Common myeloid progenitor, CD34-positive (primary cell): ENCODE results near the gene ACTR3C.

ENCODE experiments used
- CTCF ChIA-PET: fragments of 350-600 bp; sonication (Branson Sonifier 250); formaldehyde crosslinking; loops from one replicate; lab custom pipeline; 2021; ENCODE audit warnings: antibody characterized with exemption; lab: Charles Lee
- POLR2A ChIA-PET: fragments of 350-600 bp; sonication (Branson Sonifier 250); formaldehyde crosslinking; loops from one replicate; lab custom pipeline; 2021; ENCODE audit warnings: antibody characterized with exemption; lab: Charles Lee
- DNase-seq, 3 donors: peaks; one replicate each; pipeline versions ENCODE4 v3.0.0 to v3.0.0-alpha.2; 2013
- H3K27ac ChIP-seq, 2 experiments: 1 replicate in 1 of 2; 2 replicates in 1 of 2; pipeline ENCODE4 v1.7.0; 2013; ENCODE audit warnings: inconsistent platforms in 2 of 2, low read length in 2 of 2, mild to moderate bottlenecking in 2 of 2, low read depth in 1 of 2, moderate library complexity in 1 of 2; ENCODE audit not compliant: severe bottlenecking in 2 of 2, insufficient read depth in 1 of 2, poor library complexity in 1 of 2
- H3K27me3 ChIP-seq, 5 experiments: replicated peaks in 2 of 5; 1 replicate in 3 of 5; 2 replicates in 2 of 5; pipeline versions ENCODE4 v1.6.1 to v1.7.0; 2013; ENCODE audit warnings: low read length in 4 of 5, mild to moderate bottlenecking in 2 of 5, moderate library complexity in 2 of 5, inconsistent platforms in 1 of 5; ENCODE audit not compliant: insufficient read depth in 5 of 5, control insufficient read depth in 4 of 5
- H3K36me3 ChIP-seq, 4 experiments: 1 replicate in 2 of 4; 2 replicates in 2 of 4; pipeline versions ENCODE4 v1.6.1 to v1.7.0; 2013; ENCODE audit warnings: low read length in 3 of 4, control low read depth in 1 of 4, mild to moderate bottlenecking in 1 of 4; ENCODE audit not compliant: control insufficient read depth in 4 of 4, insufficient read depth in 4 of 4
- H3K4me1 ChIP-seq, 4 experiments: 1 replicate in 3 of 4; 2 replicates in 1 of 4; pipeline versions ENCODE4 v1.6.1 to v1.7.1; 2013; ENCODE audit warnings: low read length in 3 of 4, mild to moderate bottlenecking in 3 of 4, control low read depth in 1 of 4, inconsistent platforms in 1 of 4, moderate library complexity in 1 of 4; ENCODE audit not compliant: control insufficient read depth in 4 of 4, insufficient read depth in 4 of 4; ENCODE audit errors: control extremely low read depth in 1 of 4
- H3K4me3 ChIP-seq, 7 experiments: 1 replicate in 4 of 7; 2 replicates in 3 of 7; pipeline versions ENCODE4 v1.5.1 to v1.7.0; 2013; ENCODE audit warnings: mild to moderate bottlenecking in 7 of 7, low read length in 6 of 7, moderate library complexity in 6 of 7, inconsistent platforms in 2 of 7, low read depth in 2 of 7, control low read depth in 1 of 7; ENCODE audit not compliant: insufficient read depth in 4 of 7, control insufficient read depth in 1 of 7; ENCODE audit errors: extremely low read depth in 1 of 7
- H3K9me3 ChIP-seq, 5 experiments: 1 replicate in 4 of 5; 2 replicates in 1 of 5; pipeline versions ENCODE4 v1.6.1 to v1.7.1; 2013; ENCODE audit warnings: low read length in 4 of 5, mild to moderate bottlenecking in 2 of 5, inconsistent platforms in 1 of 5, low read depth in 1 of 5, moderate library complexity in 1 of 5; ENCODE audit not compliant: control insufficient read depth in 4 of 5, insufficient read depth in 2 of 5; ENCODE audit errors: control extremely low read depth in 1 of 5
- WGBS: methylation state at CpG from one replicate; pipeline ENCODE4 v1.1.5; 2013; ENCODE audit not compliant: insufficient coverage; 5-methylcytosine and 5-hydroxymethylcytosine counted together

ACTR3C gene

GRCh38 chr7:150365194-150365593, 41.8 kb upstream of the ACTR3C start:
- Histone ChIP-seq H3K27me3 (no peaks in the 10 kb centered on the region), H3K36me3 (peaks cover 0 to 6% (median 0%) of the 10 kb centered on the region in 4 experiments), H3K4me3 (no peak overlapping the region), H3K4me1 (peaks cover 48 to 83% (median 79%) of the 10 kb centered on the region in 4 experiments), H3K9me3 (no peaks in the 10 kb centered on the region), H3K27ac (peak overlapping the region; percentile 94 to 97)
- WGBS, result 71% methylated on average over 9 of the region's 10 CpGs
- ChIA-PET CTCF (interaction anchor here (0.9 to 4.4 kb wide), 5 partner anchors 8 to 63 kb away, joined by 3 to 27 read pairs (median 3); no protein-coding TSS in a partner anchor), POLR2A (interaction anchor here (2.2 kb wide), 1 partner anchor 13 kb away, joined by 12 read pairs; the partner anchor contains the start of gene ZNF775)
- peak in 2 of 3 donors; percentile 58 to 60 for DNase-seq

- Histone ChIP-seq H3K27me3 (no peaks in the 10 kb centered on the region), H3K4me1 (peaks cover 48 to 81% (median 71%) of the 10 kb centered on the region in 4 experiments), H3K4me3 (peak overlapping the region in 4 of 7 experiments; percentile 21 to 27 (median 24)), H3K27ac (peak overlapping the region; percentile 47 to 62), H3K9me3 (no peaks in the 10 kb centered on the region), H3K36me3 (no peaks in the 10 kb centered on the region)
- ChIA-PET POLR2A (interaction anchor here (0.7 to 2.1 kb wide), 3 partner anchors 15 to 590 kb away, joined by 3 to 5 read pairs (median 3); partner anchors contain the start of gene ZNF775), CTCF (interaction anchor here (1.0 to 1.7 kb wide), 4 partner anchors 10 to 54 kb away, joined by 3 to 4 read pairs (median 3); no protein-coding TSS in a partner anchor)
- WGBS, result 25% methylated on average over 4 of the region's 5 CpGs
- peak; percentile 73 to 95 (median 91) for DNase-seq
Observed at GRCh38 chr7:150363872-150364271, 40.5 kb upstream of the ACTR3C start.

GRCh38 chr7:150363370-150363769, 40.0 kb upstream of the ACTR3C start:
- 0% methylated on average over 2 of the region's 4 CpGs for WGBS
- ChIA-PET CTCF (interaction anchor here (0.6 to 1.7 kb wide), 7 partner anchors 10 to 56 kb away, joined by 3 to 4 read pairs (median 3); no protein-coding TSS in a partner anchor), POLR2A (interaction anchor here (0.7 to 2.1 kb wide), 3 partner anchors 16 to 591 kb away, joined by 3 to 5 read pairs (median 3); partner anchors contain the start of gene ZNF775)
- no peaks in the 10 kb centered on the region for H3K9me3 ChIP-seq
- no peaks in the 10 kb centered on the region for H3K36me3 ChIP-seq
- H3K27ac ChIP-seq, result peak overlapping the region in 1 of 2 experiments; percentile 47
- peak; percentile 82 to 96 (median 93) for DNase-seq
- H3K4me1 ChIP-seq, result peaks cover 48 to 82% (median 71%) of the 10 kb centered on the region in 4 experiments
- peak overlapping the region in 3 of 7 experiments; percentile 5 to 25 (median 21) for H3K4me3 ChIP-seq
- H3K27me3 ChIP-seq, result no peaks in the 10 kb centered on the region

GRCh38 chr7:150361807-150362621, 38.7 kb upstream of the ACTR3C start:
- Histone ChIP-seq H3K27ac (no peak overlapping the region), H3K4me1 (peaks cover 50 to 82% (median 71%) of the 10 kb centered on the region in 4 experiments), H3K36me3 (no peaks in the 10 kb centered on the region), H3K4me3 (no peak overlapping the region), H3K9me3 (no peaks in the 10 kb centered on the region), H3K27me3 (no peaks in the 10 kb centered on the region)
- no peak for DNase-seq
- CTCF ChIA-PET, result interaction anchor here (1.0 to 1.7 kb wide), 3 partner anchors 9 to 45 kb away, joined by 3 to 4 read pairs (median 4); no protein-coding TSS in a partner anchor
- WGBS, result 66% methylated on average over 14 of the region's 18 CpGs
- POLR2A ChIA-PET, result no interaction called here

GRCh38 chr7:150361402-150361801, 38.1 kb upstream of the ACTR3C start:
- WGBS, result 98% methylated on average over 5 of the region's 7 CpGs
- ChIA-PET CTCF (interaction anchor here (1.0 to 1.7 kb wide), 2 partner anchors 8 to 15 kb away, joined by 4 read pairs; no protein-coding TSS in a partner anchor), POLR2A (no interaction called here)
- H3K27ac ChIP-seq, result no peak overlapping the region
- no peak for DNase-seq
- no peaks in the 10 kb centered on the region for H3K36me3 ChIP-seq
- no peak overlapping the region for H3K4me3 ChIP-seq
- H3K27me3 ChIP-seq, result no peaks in the 10 kb centered on the region
- no peaks in the 10 kb centered on the region for H3K9me3 ChIP-seq
- peaks cover 52 to 81% (median 72%) of the 10 kb centered on the region in 4 experiments for H3K4me1 ChIP-seq

- H3K4me1 ChIP-seq, result peaks cover 49 to 80% (median 71%) of the 10 kb centered on the region in 4 experiments
- ChIA-PET POLR2A (no interaction called here), CTCF (no interaction called here)
- no peaks in the 10 kb centered on the region for H3K36me3 ChIP-seq
- no peaks in the 10 kb centered on the region for H3K27me3 ChIP-seq
- H3K9me3 ChIP-seq, result no peaks in the 10 kb centered on the region
- H3K4me3 ChIP-seq, result no peak overlapping the region
- no peak overlapping the region for H3K27ac ChIP-seq
- WGBS, result 91% methylated on average over 5 of the region's 5 CpGs
- no peak for DNase-seq
Observed at GRCh38 chr7:150360363-150361058, 37.2 kb upstream of the ACTR3C start.
